ENCODE data around the gene TRAK1. TPM values are rescaled to one million over a fixed set of nuclear protein-coding genes. Genes with fewer than 3 reads are reported as not detected.

TRAK1 gene
- total and polyA plus RNA-seq, 2 experiments from 2014 or later: 19.0 to 28.8 TPM

- H3K36me3 ChIP-seq (replicated peaks; ENCODE audit: insufficient read depth, low read depth): no peaks in the 10 kb centered on the region
- no peaks in the 10 kb centered on the region for H3K9me3 ChIP-seq (ENCODE audit: low read depth)
- no peak overlapping the region for H3K27ac ChIP-seq
- WGBS (ENCODE audit: low lambda C conversion rate, missing lambda C conversion rate): 88% methylated on average over 7 of the region's 7 CpGs
- no peak for TF ChIP-seq CTCF (IDR thresholded peaks at IDR 0.05; ENCODE audit: poor library complexity)
- no peak for TF ChIP-seq EZH2 (IDR thresholded peaks at IDR 0.05; ENCODE audit: borderline replicate concordance)
- no peak for TF ChIP-seq EZH2phosphoT487 (IDR thresholded peaks at IDR 0.05; ENCODE audit: low read depth, severe bottlenecking, unreplicated experiment)
- no peaks in the 10 kb centered on the region for H4K20me1 ChIP-seq (ENCODE audit: insufficient read depth, poor library complexity, severe bottlenecking)
- H3K9me2 ChIP-seq (replicated peaks; ENCODE audit: insufficient read depth): no peaks in the 10 kb centered on the region
- no peak overlapping the region for H2AFZ ChIP-seq
- no peak for DNase-seq (ENCODE audit: low spot score)
- H3K4me1 ChIP-seq (ENCODE audit: insufficient read depth): peaks cover 17% of the 10 kb centered on the region
- H3K27me3 ChIP-seq: no peaks in the 10 kb centered on the region
- peaks cover 66% of the 10 kb centered on the region for H3K79me2 ChIP-seq
- H3K4me2 ChIP-seq: no peak overlapping the region
- no peak overlapping the region for H3K4me3 ChIP-seq
Measured at GRCh38 chr3:42081838-42082473, 9.2 kb upstream of the TRAK1 start.

GRCh38 chr3:42084586-42084985, 6.6 kb upstream of the TRAK1 start:
- no peak for TF ChIP-seq EZH2phosphoT487 (IDR thresholded peaks at IDR 0.05; ENCODE audit: low read depth, severe bottlenecking, unreplicated experiment)
- Histone ChIP-seq H2AFZ (no peak overlapping the region), H3K36me3 (replicated peaks; ENCODE audit: insufficient read depth, low read depth) (no peaks in the 10 kb centered on the region), H3K9me3 (ENCODE audit: low read depth) (no peaks in the 10 kb centered on the region), H3K4me2 (no peak overlapping the region), H3K9me2 (replicated peaks; ENCODE audit: insufficient read depth) (no peaks in the 10 kb centered on the region), H3K4me1 (ENCODE audit: insufficient read depth) (peaks cover 17% of the 10 kb centered on the region), H3K27me3 (no peaks in the 10 kb centered on the region), H3K27ac (no peak overlapping the region), H4K20me1 (ENCODE audit: insufficient read depth, poor library complexity, severe bottlenecking) (no peaks in the 10 kb centered on the region), H3K79me2 (peaks cover 47% of the 10 kb centered on the region), H3K4me3 (no peak overlapping the region)
- no peak for DNase-seq (ENCODE audit: low spot score)
- 83% methylated on average over 3 of the region's 3 CpGs for WGBS (ENCODE audit: low lambda C conversion rate, missing lambda C conversion rate)

- Histone ChIP-seq H3K4me3 (no peak overlapping the region), H4K20me1 (ENCODE audit: insufficient read depth, poor library complexity, severe bottlenecking) (no peaks in the 10 kb centered on the region), H3K36me3 (replicated peaks; ENCODE audit: insufficient read depth, low read depth) (no peaks in the 10 kb centered on the region), H2AFZ (no peak overlapping the region), H3K79me2 (peaks cover 47% of the 10 kb centered on the region), H3K4me1 (ENCODE audit: insufficient read depth) (peaks cover 6% of the 10 kb centered on the region), H3K27ac (no peak overlapping the region), H3K9me2 (replicated peaks; ENCODE audit: insufficient read depth) (no peaks in the 10 kb centered on the region), H3K4me2 (no peak overlapping the region), H3K27me3 (no peaks in the 10 kb centered on the region), H3K9me3 (ENCODE audit: low read depth) (no peaks in the 10 kb centered on the region)
- no peak for DNase-seq (ENCODE audit: low spot score)
- 92% methylated on average over 11 of the region's 11 CpGs for WGBS (ENCODE audit: low lambda C conversion rate, missing lambda C conversion rate)
- TF ChIP-seq CTCF (IDR thresholded peaks at IDR 0.05; ENCODE audit: poor library complexity): no peak
- no peak for TF ChIP-seq EZH2 (IDR thresholded peaks at IDR 0.05; ENCODE audit: borderline replicate concordance)
- no peak for TF ChIP-seq EZH2phosphoT487 (IDR thresholded peaks at IDR 0.05; ENCODE audit: low read depth, severe bottlenecking, unreplicated experiment)
Measured at GRCh38 chr3:42085641-42086376, 5.3 kb upstream of the TRAK1 start.

GRCh38 chr3:42088803-42089530, 2.2 kb upstream of the TRAK1 start:
- 86% methylated on average over 11 of the region's 11 CpGs for WGBS (ENCODE audit: low lambda C conversion rate, missing lambda C conversion rate)
- Histone ChIP-seq H3K4me2 (no peak overlapping the region), H3K9me3 (ENCODE audit: low read depth) (no peaks in the 10 kb centered on the region), H3K9me2 (replicated peaks; ENCODE audit: insufficient read depth) (no peaks in the 10 kb centered on the region), H3K4me3 (no peak overlapping the region), H3K79me2 (peaks cover 27% of the 10 kb centered on the region), H3K27me3 (no peaks in the 10 kb centered on the region), H3K36me3 (replicated peaks; ENCODE audit: insufficient read depth, low read depth) (no peaks in the 10 kb centered on the region), H4K20me1 (ENCODE audit: insufficient read depth, poor library complexity, severe bottlenecking) (no peaks in the 10 kb centered on the region), H3K4me1 (ENCODE audit: insufficient read depth) (no peaks in the 10 kb centered on the region), H2AFZ (no peak overlapping the region), H3K27ac (no peak overlapping the region)
- no peak for DNase-seq (ENCODE audit: low spot score)
- TF ChIP-seq CTCF (IDR thresholded peaks at IDR 0.05; ENCODE audit: poor library complexity) (no peak), EZH2 (IDR thresholded peaks at IDR 0.05; ENCODE audit: borderline replicate concordance) (no peak), EZH2phosphoT487 (IDR thresholded peaks at IDR 0.05; ENCODE audit: low read depth, severe bottlenecking, unreplicated experiment) (no peak)
